WTC11 (cell line): ENCODE measurements around the gene PITPNM2.

ENCODE experiments used
- CBFB ChIP-seq: sonication (generic); formaldehyde crosslinking; IDR thresholded peaks from 2 replicates; pipeline ENCODE4 v1.8.1; 2022; ENCODE audit warnings: mild to moderate bottlenecking, low read depth, missing genetic modification reagents
- FOXK1 ChIP-seq: sonication (generic); formaldehyde crosslinking; IDR thresholded peaks from 2 replicates; pipeline ENCODE4 v1.8.0; 2022; ENCODE audit warnings: mild to moderate bottlenecking, moderate library complexity, missing genetic modification reagents
- MLX ChIP-seq: sonication (generic); formaldehyde crosslinking; IDR thresholded peaks from 2 replicates; pipeline ENCODE4 v1.8.1; 2023; ENCODE audit warnings: mild to moderate bottlenecking, missing genetic modification reagents, moderate library complexity
- SMAD3 ChIP-seq: sonication (generic); formaldehyde crosslinking; IDR thresholded peaks from 2 replicates; pipeline ENCODE4 v1.8.0; 2022; ENCODE audit warnings: missing genetic modification reagents, mild to moderate bottlenecking, borderline replicate concordance
- USF2 ChIP-seq: sonication (generic); formaldehyde crosslinking; IDR thresholded peaks from 2 replicates; pipeline ENCODE4 v1.8.1; 2023; ENCODE audit warnings: mild to moderate bottlenecking, missing genetic modification reagents, moderate library complexity
- ZNF121 ChIP-seq: sonication (generic); formaldehyde crosslinking; IDR thresholded peaks from 2 replicates; pipeline ENCODE4 v1.8.0; 2023; ENCODE audit warnings: missing genetic modification reagents
- TF ChIP-seq, protein P1 (sequence below): sonication (generic); formaldehyde crosslinking; conservative IDR thresholded peaks from 2 replicates; pipeline ENCODE4 v1.8.1; 2022; ENCODE audit warnings: mild to moderate bottlenecking, missing genetic modification reagents
- TF ChIP-seq, protein P2 (sequence below): fragments of 200-600 bp; IDR thresholded peaks from 2 replicates; pipeline ENCODE4 v1.8.0; 2022; ENCODE audit warnings: antibody characterized with exemption
- TF ChIP-seq, protein P3 (sequence below): sonication (generic); formaldehyde crosslinking; IDR thresholded peaks from 2 replicates; pipeline ENCODE4 v1.8.1; 2023; ENCODE audit warnings: mild to moderate bottlenecking, missing genetic modification reagents
- TF ChIP-seq, protein P4 (sequence below): sonication (generic); formaldehyde crosslinking; IDR thresholded peaks from 2 replicates; pipeline ENCODE4 v1.8.0; 2022; ENCODE audit warnings: mild to moderate bottlenecking, missing genetic modification reagents
- TF ChIP-seq, protein P5 (sequence below): sonication (generic); formaldehyde crosslinking; IDR thresholded peaks from 2 replicates; pipeline ENCODE4 v1.8.1; 2022; ENCODE audit warnings: mild to moderate bottlenecking, missing genetic modification reagents, moderate library complexity, borderline replicate concordance

DNA sequence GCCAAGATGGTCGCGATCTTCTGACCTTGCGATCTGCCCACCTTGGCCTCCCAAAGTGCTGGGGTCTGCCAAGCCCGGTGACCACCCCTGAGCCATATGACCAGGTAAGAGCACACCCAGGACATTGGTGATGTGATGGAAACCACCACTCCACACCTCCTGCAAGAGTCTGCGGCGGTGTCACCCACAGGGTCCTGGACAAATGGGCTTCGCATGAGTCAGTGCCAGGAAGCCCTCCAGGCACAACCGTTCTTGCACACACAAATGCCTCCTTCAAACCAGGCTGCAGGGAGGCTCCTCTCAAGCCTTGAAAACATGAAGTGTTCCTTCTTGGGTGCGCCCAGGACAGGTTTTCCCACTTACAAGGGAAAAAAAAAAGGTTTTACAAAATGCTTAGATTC is 16.6 kb downstream of the PITPNM2 start:
- TF ChIP-seq, protein P1, sequence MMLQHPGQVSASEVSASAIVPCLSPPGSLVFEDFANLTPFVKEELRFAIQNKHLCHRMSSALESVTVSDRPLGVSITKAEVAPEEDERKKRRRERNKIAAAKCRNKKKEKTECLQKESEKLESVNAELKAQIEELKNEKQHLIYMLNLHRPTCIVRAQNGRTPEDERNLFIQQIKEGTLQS (CRISPR knock-in tag) = no peak
- TF ChIP-seq, protein P2, sequence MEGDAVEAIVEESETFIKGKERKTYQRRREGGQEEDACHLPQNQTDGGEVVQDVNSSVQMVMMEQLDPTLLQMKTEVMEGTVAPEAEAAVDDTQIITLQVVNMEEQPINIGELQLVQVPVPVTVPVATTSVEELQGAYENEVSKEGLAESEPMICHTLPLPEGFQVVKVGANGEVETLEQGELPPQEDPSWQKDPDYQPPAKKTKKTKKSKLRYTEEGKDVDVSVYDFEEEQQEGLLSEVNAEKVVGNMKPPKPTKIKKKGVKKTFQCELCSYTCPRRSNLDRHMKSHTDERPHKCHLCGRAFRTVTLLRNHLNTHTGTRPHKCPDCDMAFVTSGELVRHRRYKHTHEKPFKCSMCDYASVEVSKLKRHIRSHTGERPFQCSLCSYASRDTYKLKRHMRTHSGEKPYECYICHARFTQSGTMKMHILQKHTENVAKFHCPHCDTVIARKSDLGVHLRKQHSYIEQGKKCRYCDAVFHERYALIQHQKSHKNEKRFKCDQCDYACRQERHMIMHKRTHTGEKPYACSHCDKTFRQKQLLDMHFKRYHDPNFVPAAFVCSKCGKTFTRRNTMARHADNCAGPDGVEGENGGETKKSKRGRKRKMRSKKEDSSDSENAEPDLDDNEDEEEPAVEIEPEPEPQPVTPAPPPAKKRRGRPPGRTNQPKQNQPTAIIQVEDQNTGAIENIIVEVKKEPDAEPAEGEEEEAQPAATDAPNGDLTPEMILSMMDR = no peak
- TF ChIP-seq USF2 (CRISPR knock-in tag) (no peak), MLX (CRISPR knock-in tag) (no peak), FOXK1 (CRISPR knock-in tag) (no peak), SMAD3 (CRISPR knock-in tag) (no peak), ZNF121 (CRISPR knock-in tag) (no peak), CBFB (CRISPR knock-in tag) (no peak)
- TF ChIP-seq, protein P3, sequence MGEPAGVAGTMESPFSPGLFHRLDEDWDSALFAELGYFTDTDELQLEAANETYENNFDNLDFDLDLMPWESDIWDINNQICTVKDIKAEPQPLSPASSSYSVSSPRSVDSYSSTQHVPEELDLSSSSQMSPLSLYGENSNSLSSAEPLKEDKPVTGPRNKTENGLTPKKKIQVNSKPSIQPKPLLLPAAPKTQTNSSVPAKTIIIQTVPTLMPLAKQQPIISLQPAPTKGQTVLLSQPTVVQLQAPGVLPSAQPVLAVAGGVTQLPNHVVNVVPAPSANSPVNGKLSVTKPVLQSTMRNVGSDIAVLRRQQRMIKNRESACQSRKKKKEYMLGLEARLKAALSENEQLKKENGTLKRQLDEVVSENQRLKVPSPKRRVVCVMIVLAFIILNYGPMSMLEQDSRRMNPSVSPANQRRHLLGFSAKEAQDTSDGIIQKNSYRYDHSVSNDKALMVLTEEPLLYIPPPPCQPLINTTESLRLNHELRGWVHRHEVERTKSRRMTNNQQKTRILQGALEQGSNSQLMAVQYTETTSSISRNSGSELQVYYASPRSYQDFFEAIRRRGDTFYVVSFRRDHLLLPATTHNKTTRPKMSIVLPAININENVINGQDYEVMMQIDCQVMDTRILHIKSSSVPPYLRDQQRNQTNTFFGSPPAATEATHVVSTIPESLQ (CRISPR knock-in tag) = no peak
- TF ChIP-seq, protein P4, sequence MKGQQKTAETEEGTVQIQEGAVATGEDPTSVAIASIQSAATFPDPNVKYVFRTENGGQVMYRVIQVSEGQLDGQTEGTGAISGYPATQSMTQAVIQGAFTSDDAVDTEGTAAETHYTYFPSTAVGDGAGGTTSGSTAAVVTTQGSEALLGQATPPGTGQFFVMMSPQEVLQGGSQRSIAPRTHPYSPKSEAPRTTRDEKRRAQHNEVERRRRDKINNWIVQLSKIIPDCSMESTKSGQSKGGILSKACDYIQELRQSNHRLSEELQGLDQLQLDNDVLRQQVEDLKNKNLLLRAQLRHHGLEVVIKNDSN = no peak
- TF ChIP-seq, protein P5, sequence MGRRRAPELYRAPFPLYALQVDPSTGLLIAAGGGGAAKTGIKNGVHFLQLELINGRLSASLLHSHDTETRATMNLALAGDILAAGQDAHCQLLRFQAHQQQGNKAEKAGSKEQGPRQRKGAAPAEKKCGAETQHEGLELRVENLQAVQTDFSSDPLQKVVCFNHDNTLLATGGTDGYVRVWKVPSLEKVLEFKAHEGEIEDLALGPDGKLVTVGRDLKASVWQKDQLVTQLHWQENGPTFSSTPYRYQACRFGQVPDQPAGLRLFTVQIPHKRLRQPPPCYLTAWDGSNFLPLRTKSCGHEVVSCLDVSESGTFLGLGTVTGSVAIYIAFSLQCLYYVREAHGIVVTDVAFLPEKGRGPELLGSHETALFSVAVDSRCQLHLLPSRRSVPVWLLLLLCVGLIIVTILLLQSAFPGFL (CRISPR knock-in tag) = no peak
